ENCODE results near the gene PYY. TPM values are rescaled to one million over a fixed set of nuclear protein-coding genes. Genes with fewer than 3 reads are reported as not detected.

The PYY gene
- total RNA-seq, 1 experiment from 2014 or later = not detected

DNA sequence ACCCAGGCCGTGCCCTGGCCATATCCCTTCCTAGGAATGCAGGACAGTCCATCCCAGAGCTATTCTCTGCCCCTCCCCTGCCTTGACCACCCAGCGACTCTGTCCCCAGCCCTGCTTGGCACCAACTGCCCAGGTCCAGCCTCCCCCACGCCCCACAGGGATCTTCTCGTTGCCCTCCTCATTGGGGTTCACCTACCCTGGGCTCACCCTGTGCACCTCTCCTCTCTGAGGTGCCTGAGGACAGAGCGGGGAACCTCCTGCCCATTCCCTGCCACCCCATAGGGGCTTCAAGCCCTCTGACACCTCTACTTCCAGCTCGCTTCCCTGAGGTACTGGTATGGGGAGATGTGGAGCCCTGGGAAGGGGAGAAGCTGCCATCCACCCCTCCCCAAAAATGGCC lies 40.2 kb downstream of the PYY start:
- peaks cover 6% of the 10 kb centered on the region for H3K4me1 Mint-ChIP-seq (ENCODE audit: low read depth, unreplicated experiment)

DNA sequence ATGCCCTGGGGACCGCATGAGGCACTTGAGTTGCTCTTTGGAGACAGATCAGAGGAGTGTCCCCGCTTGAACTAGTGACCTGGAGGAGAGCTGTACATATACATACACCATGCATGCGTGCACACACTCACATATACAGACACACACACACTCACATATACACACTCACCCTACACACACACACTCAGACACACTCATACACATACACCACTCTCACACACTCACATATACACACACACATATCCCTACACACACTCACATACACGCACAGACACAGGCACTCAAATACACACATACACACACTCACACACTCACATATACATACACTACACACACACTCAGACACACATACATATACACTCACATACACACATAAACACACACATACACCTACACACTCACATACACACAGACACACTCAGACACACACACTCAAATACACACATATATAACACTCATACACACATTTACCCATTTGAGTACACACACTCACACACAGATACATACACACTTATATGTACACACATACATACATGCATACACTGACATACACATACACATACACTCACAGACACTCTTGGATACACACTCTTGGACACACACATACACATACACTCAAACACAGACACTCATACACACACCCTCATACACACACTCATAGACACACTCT lies 41.0 kb downstream of the PYY start:
- Mint-ChIP-seq H3K4me1 (ENCODE audit: low read depth, unreplicated experiment) (peaks cover 6% of the 10 kb centered on the region), H3K36me3 (ENCODE audit: insufficient read depth, unreplicated experiment) (no peaks in the 10 kb centered on the region), H3K4me3 (ENCODE audit: low read depth, unreplicated experiment) (no peak overlapping the region), H3K9me3 (ENCODE audit: low read depth, unreplicated experiment) (no peaks in the 10 kb centered on the region), H3K27me3 (ENCODE audit: unreplicated experiment) (peaks cover 46% of the 10 kb centered on the region), H3K27ac (ENCODE audit: unreplicated experiment) (no peak overlapping the region)
- no peak for DNase-seq
- intact Hi-C loops (cut with micrococcal nuclease; ENCODE audit: unreplicated experiment) = no loop called here
- CTCF ChIA-PET = no interaction called here
- BruUV-seq (replicated peaks) = no TSS peak
- TF ChIP-seq, protein P1, sequence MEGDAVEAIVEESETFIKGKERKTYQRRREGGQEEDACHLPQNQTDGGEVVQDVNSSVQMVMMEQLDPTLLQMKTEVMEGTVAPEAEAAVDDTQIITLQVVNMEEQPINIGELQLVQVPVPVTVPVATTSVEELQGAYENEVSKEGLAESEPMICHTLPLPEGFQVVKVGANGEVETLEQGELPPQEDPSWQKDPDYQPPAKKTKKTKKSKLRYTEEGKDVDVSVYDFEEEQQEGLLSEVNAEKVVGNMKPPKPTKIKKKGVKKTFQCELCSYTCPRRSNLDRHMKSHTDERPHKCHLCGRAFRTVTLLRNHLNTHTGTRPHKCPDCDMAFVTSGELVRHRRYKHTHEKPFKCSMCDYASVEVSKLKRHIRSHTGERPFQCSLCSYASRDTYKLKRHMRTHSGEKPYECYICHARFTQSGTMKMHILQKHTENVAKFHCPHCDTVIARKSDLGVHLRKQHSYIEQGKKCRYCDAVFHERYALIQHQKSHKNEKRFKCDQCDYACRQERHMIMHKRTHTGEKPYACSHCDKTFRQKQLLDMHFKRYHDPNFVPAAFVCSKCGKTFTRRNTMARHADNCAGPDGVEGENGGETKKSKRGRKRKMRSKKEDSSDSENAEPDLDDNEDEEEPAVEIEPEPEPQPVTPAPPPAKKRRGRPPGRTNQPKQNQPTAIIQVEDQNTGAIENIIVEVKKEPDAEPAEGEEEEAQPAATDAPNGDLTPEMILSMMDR (IDR thresholded peaks at IDR 0.05; ENCODE audit: unreplicated experiment) = no peak

More for the DNA sequence above, 40.2 kb downstream of the PYY start:
- Mint-ChIP-seq H3K9me3 (ENCODE audit: low read depth, unreplicated experiment) (no peaks in the 10 kb centered on the region), H3K4me3 (ENCODE audit: low read depth, unreplicated experiment) (no peak overlapping the region), H3K27me3 (ENCODE audit: unreplicated experiment) (peaks cover 42% of the 10 kb centered on the region), H3K27ac (ENCODE audit: unreplicated experiment) (no peak overlapping the region), H3K36me3 (ENCODE audit: insufficient read depth, unreplicated experiment) (no peaks in the 10 kb centered on the region)
- TF ChIP-seq, protein P1 (IDR thresholded peaks at IDR 0.05; ENCODE audit: unreplicated experiment) = no peak
- intact Hi-C loops (cut with micrococcal nuclease; ENCODE audit: unreplicated experiment) = no loop called here
- BruUV-seq (replicated peaks) = no TSS peak
- DNase-seq = no peak
- CTCF ChIA-PET = interaction anchor here (1.1 kb wide), 1 partner anchor 30 kb away, joined by 5 read pairs; no protein-coding TSS in a partner anchor

DNA sequence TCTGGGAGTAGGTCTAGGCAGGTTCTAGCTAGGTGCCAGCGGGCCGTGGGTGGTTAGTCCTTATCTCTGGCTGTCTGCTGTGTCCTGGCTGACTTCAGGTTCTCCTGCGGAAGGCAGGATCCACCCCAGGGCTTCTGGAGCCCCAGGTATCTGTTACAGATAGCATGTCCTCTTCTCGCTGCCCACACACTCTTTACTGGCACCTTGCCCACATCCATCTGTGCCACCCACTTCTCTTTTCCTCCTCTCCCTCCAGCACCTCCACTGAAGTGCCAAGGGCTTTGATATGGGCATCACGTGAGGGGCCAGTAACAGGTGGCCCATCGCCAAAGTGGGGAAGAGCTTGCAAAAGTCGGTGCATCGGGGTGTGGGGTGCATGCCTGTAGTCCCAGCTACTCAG lies 41.8 kb downstream of the PYY start:
- Mint-ChIP-seq H3K36me3 (ENCODE audit: insufficient read depth, unreplicated experiment) (peaks cover 1% of the 10 kb centered on the region), H3K4me3 (ENCODE audit: low read depth, unreplicated experiment) (no peak overlapping the region), H3K4me1 (ENCODE audit: low read depth, unreplicated experiment) (peaks cover 9% of the 10 kb centered on the region), H3K27me3 (ENCODE audit: unreplicated experiment) (peaks cover 50% of the 10 kb centered on the region), H3K27ac (ENCODE audit: unreplicated experiment) (no peak overlapping the region), H3K9me3 (ENCODE audit: low read depth, unreplicated experiment) (no peaks in the 10 kb centered on the region)
- CTCF ChIA-PET = interaction anchor here (0.5 to 1.7 kb wide), 2 partner anchors 66 to 215 kb away, joined by 3 to 5 read pairs; partner anchors contain the start of gene CD300LG
- DNase-seq = no peak
- intact Hi-C loops (cut with micrococcal nuclease; ENCODE audit: unreplicated experiment) = no loop called here
- no TSS peak for BruUV-seq (replicated peaks)
- TF ChIP-seq, protein P1 (IDR thresholded peaks at IDR 0.05; ENCODE audit: unreplicated experiment) = no peak

DNA sequence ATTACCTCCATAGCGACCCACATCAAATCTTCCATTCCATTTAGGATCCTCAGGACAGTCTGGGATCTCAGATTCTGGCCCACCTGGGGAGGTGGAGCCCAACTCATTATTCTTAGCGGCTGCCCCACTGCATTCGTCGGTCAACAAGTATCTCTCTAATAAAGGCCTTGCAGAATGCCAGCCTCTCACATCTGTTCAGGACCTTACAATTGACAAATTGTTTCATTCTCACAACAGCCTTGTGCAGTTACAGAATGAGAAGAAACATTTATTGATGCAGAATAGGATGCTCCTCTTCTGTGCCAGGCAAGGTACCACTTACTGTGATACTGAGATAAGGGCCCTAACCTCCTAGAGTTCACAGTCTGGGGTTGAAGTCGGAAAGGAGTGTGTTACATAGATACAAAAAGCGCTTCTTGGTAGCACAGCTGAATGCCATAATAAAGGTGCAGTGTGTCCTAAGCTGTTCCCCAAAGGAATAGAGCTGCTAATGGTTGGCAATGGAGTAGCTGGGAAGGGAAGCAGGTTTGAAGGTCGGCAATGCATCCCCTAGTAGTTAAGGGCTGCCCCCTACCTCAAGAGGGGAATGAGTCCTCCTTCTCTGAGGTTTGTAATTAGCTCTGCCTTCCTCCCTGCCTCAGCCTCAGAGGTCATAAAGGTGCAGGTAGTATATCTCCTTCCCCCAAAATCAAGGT lies 44.1 kb downstream of the PYY start:
- Mint-ChIP-seq H3K27ac (ENCODE audit: unreplicated experiment) (no peak overlapping the region), H3K4me3 (ENCODE audit: low read depth, unreplicated experiment) (no peak overlapping the region), H3K9me3 (ENCODE audit: low read depth, unreplicated experiment) (no peaks in the 10 kb centered on the region), H3K27me3 (ENCODE audit: unreplicated experiment) (peaks cover 52% of the 10 kb centered on the region), H3K36me3 (ENCODE audit: insufficient read depth, unreplicated experiment) (peaks cover 16% of the 10 kb centered on the region), H3K4me1 (ENCODE audit: low read depth, unreplicated experiment) (peaks cover 14% of the 10 kb centered on the region)
- TF ChIP-seq, protein P1 (IDR thresholded peaks at IDR 0.05; ENCODE audit: unreplicated experiment) = no peak
- CTCF ChIA-PET = interaction anchor here (0.6 to 3.3 kb wide), 14 partner anchors 8 to 990 kb away, joined by 3 to 24 read pairs (median 4); partner anchors contain the start of gene CD300LG
- no peak for DNase-seq
- no TSS peak for BruUV-seq (replicated peaks)
- intact Hi-C loops (cut with micrococcal nuclease; ENCODE audit: unreplicated experiment) = no loop called here
